ENCODE data around the gene NELL1.

- TF ChIP-seq CTCF (IDR thresholded peaks at IDR 0.05) (no peak), POLR2AphosphoS5 (IDR thresholded peaks at IDR 0.05) (no peak)
Measured at GRCh38 chr11:20623252-20623651, 46.1 kb upstream of the NELL1 start.
